ENCODE measurements around the gene EHMT1. TPM values are rescaled to one million over a fixed set of nuclear protein-coding genes. Genes with fewer than 3 reads are reported as not detected.

EHMT1 gene
- total RNA-seq, 4 donors from 2014 or later: 71.6 to 78.2 (median 74.2) TPM

GRCh38 chr9:137787786-137788505 lies 169.1 kb downstream of the EHMT1 start:
- no peaks in the 10 kb centered on the region for H3K4me1 ChIP-seq
- DNase-seq (ENCODE audit: extremely low spot score): no peak
- intact Hi-C loops (cut with DNase I): no loop called here
- no peaks in the 10 kb centered on the region for H3K27me3 ChIP-seq
- no peak overlapping the region for H3K27ac ChIP-seq (replicated peaks in 1 of 4)
- no peak overlapping the region for H3K4me3 ChIP-seq
- no peak for TF ChIP-seq POLR2A (IDR thresholded peaks at IDR 0.05; ENCODE audit: low read depth)
- TF ChIP-seq POLR2AphosphoS5 (IDR thresholded peaks at IDR 0.05): no peak
- no peak for TF ChIP-seq CTCF (IDR thresholded peaks at IDR 0.05)
- TF ChIP-seq EP300 (IDR thresholded peaks at IDR 0.05): no peak
- H3K9me3 ChIP-seq: no peaks in the 10 kb centered on the region
- peaks cover 36 to 100% (median 85%) of the 10 kb centered on the region in 4 donors for H3K36me3 ChIP-seq
- 86% methylated on average over 14 of the region's 18 CpGs for WGBS

GRCh38 chr9:137788561-137789294 lies 169.9 kb downstream of the EHMT1 start:
- H3K27me3 ChIP-seq: no peaks in the 10 kb centered on the region
- TF ChIP-seq POLR2A (IDR thresholded peaks at IDR 0.05; ENCODE audit: low read depth) (no peak), CTCF (IDR thresholded peaks at IDR 0.05) (no peak)
- intact Hi-C loops (cut with DNase I): no loop called here
- H3K36me3 ChIP-seq: peaks cover 36 to 100% (median 85%) of the 10 kb centered on the region in 4 donors
- DNase-seq (ENCODE audit: extremely low spot score): no peak
- H3K27ac ChIP-seq (replicated peaks in 1 of 4): no peak overlapping the region
- H3K4me3 ChIP-seq: no peak overlapping the region
- H3K9me3 ChIP-seq: no peaks in the 10 kb centered on the region
- WGBS: 86% methylated on average over 50 of the region's 59 CpGs
- no peaks in the 10 kb centered on the region for H3K4me1 ChIP-seq

GRCh38 chr9:137789295-137789895 lies 170.6 kb downstream of the EHMT1 start:
- Histone ChIP-seq H3K27me3 (no peaks in the 10 kb centered on the region), H3K9me3 (no peaks in the 10 kb centered on the region), H3K27ac (replicated peaks in 1 of 4) (no peak overlapping the region), H3K4me3 (no peak overlapping the region), H3K36me3 (peaks cover 33 to 100% (median 83%) of the 10 kb centered on the region in 4 donors), H3K4me1 (no peaks in the 10 kb centered on the region)
- DNase-seq (ENCODE audit: extremely low spot score): no peak
- WGBS: 86% methylated on average over 20 of the region's 20 CpGs
- no peak for TF ChIP-seq EP300 (IDR thresholded peaks at IDR 0.05)
- TF ChIP-seq CTCF (IDR thresholded peaks at IDR 0.05): no peak
- TF ChIP-seq POLR2AphosphoS5 (IDR thresholded peaks at IDR 0.05): no peak
- no peak for TF ChIP-seq POLR2A (IDR thresholded peaks at IDR 0.05; ENCODE audit: low read depth)
- intact Hi-C loops (cut with DNase I): no loop called here

GRCh38 chr9:137791947-137792346 lies 173.1 kb downstream of the EHMT1 start:
- TF ChIP-seq EP300 (IDR thresholded peaks at IDR 0.05): no peak
- TF ChIP-seq POLR2A (IDR thresholded peaks at IDR 0.05; ENCODE audit: low read depth): no peak
- no peak for TF ChIP-seq CTCF (IDR thresholded peaks at IDR 0.05)
- TF ChIP-seq POLR2AphosphoS5 (IDR thresholded peaks at IDR 0.05): no peak
- no peaks in the 10 kb centered on the region for H3K27me3 ChIP-seq
- DNase-seq (ENCODE audit: extremely low spot score): no peak
- H3K4me1 ChIP-seq: no peaks in the 10 kb centered on the region
- intact Hi-C loops (cut with DNase I): no loop called here
- no peaks in the 10 kb centered on the region for H3K9me3 ChIP-seq
- no peak overlapping the region for H3K27ac ChIP-seq (replicated peaks in 1 of 4)
- H3K4me3 ChIP-seq: no peak overlapping the region
- 86% methylated on average over 7 of the region's 7 CpGs for WGBS
- peaks cover 33 to 100% (median 83%) of the 10 kb centered on the region in 4 donors for H3K36me3 ChIP-seq

Data from esophagus muscularis mucosa (tissue), 4 donors.